ENCODE results near the gene TNFRSF14.

DNA sequence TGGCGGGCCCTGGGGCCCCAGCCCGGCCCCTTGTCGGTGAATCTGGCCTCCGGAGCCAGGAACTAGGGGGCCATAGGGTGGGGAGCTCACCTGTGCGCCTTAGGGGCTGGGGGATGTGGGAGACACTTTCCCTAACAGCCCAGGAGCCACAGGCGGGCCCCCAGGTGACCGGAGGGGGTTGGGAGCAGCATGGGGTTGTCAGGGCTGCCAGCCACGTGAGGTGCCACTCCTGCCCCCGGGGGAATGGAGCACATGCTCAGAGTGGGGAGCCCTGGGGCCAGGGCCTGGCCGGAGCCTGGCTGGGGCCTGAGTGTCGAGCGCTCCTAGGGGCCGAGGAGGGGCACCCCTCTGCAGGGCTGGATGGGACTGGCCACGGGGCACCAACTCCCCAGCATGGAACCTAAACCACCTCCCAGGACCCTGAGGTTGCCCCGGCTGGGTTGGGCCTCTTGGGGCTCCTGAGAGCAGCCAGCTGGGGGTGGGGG is 50.3 kb downstream of the TNFRSF14 start:
- TF ChIP-seq CTCF (IDR thresholded peaks at IDR 0.05; ENCODE audit: insufficient read depth, low read depth, low read length): no peak
- no peak for TF ChIP-seq EZH2 (IDR thresholded peaks at IDR 0.05; ENCODE audit: insufficient read depth, low read length)
